Hindlimb muscle (tissue), 1 donor: ENCODE results near the gene C2CD2. TPM values are rescaled to one million over a fixed set of nuclear protein-coding genes. Genes with fewer than 3 reads are reported as not detected.

Experiments used
- DNase-seq: peaks from one replicate; pipeline ENCODE4 v3.0.0-alpha.2; 2013
- polyA plus RNA-seq: library from polyadenylated mRNA; unstranded; fragments of 120-200 nt; gene quantifications from one replicate; pipeline ENCODE4 v1.2.1, GENCODE V29; 2013; ENCODE audit not compliant: insufficient read length

C2CD2 gene
- polyA plus RNA-seq, 1 donor = 8.9 TPM

DNA sequence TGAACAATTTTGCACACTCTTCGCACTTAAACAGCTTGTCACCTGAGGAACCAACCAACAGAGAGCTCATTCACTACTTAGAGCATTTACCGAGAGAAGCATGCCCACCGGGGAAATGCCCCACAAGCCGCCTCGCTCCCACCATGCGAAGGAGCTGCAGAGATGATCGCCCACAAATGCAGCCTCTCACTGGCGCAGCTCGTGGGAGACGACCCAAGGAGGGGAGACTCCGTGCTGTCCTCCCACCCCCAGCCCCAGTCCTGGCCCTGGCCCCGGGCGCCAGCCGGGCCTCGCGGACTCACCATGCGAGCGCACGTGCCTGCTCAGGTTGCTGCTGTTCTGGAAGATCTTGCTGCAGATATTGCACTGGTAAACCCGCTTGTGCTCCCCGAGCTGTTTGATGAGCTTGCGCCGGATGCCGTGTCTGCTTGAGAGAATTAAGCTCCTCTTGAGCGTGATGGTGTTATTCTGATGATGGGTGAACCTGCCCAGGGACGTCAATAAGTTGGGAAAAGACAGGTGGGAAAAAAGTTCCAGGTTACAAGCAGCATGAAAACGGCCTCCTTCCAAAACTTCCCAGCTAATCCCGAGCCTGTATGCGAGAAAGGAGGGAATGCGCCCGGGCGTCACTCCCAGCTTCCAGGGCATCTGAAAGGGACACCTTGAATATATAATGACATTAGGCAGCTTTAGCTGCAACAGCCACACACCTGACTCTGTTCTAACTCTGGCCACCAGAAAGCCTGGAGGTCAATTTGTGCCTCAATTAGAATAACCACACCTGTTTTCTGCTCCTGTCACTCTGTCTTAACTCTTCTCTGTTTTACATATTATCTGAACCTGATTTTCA is 117.4 kb downstream of the C2CD2 start:
- DNase-seq = no peak

DNA sequence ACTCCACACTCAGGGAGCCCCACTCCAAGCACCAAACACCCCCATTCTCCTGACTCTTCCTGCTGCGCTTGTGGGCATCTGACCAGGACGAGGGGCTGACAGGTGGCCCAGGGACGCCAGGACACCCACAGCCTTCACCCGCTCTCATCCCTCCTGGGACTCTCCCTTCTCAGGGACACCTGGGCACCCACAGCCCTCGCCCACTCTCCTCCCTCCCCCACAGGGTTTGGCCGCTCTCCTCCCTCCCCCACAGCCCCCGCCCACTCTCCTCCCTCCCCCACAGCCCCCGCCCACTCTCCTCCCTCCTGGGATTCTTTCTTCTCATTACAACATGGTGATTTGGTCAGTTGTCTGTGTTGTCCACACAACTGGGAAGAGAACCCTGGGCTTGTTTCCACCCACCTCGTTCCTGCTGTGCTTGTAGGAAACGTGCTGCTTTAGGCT is 118.1 kb downstream of the C2CD2 start:
- DNase-seq = no peak

Other genes with a start within 250 kb of the C2CD2 start
- 0.32 TPM for gene RIPK4, start 187.0 kb downstream of the C2CD2 start, polyA plus RNA-seq
- gene PRDM15, start 74.7 kb downstream of the C2CD2 start, polyA plus RNA-seq = 4.5 TPM
- gene ZBTB21, start 56.3 kb upstream of the C2CD2 start, polyA plus RNA-seq = 4.7 TPM
- not detected for gene UMODL1, start 117.3 kb upstream of the C2CD2 start, polyA plus RNA-seq